PC-3 (cell line): ENCODE measurements around the gene SEPTIN10. TPM values are rescaled to one million over a fixed set of nuclear protein-coding genes. Genes with fewer than 3 reads are reported as not detected.

ENCODE experiments used
- ATAC-seq: fragments of 200-7000 bp; cut with Tn5 transposase; 2 replicates; pipeline ENCODE4 v1.9.1; 2020; ENCODE audit warnings: mild to moderate bottlenecking, moderate library complexity
- BruUV-seq: library from RNA; stranded (reverse); fragments of 400-500 nt; replicated peaks from 2 replicates; lab custom pipeline; 2021; lab: Mats Ljungman, UMichigan
- CTCF ChIA-PET: fragments of 300-600 bp; sonication (Branson Sonifier 250); formaldehyde crosslinking; loops from one replicate; lab custom pipeline; 2022; ENCODE audit warnings: antibody characterized with exemption; lab: Charles Lee
- POLR2A ChIA-PET: fragments of 300-600 bp; sonication (Branson Sonifier 250); formaldehyde crosslinking; loops from one replicate; lab custom pipeline; 2022; ENCODE audit warnings: antibody characterized with exemption; ENCODE audit not compliant: unreplicated experiment; lab: Charles Lee
- DNase-seq: peaks from one replicate; pipeline ENCODE4 v3.0.0-alpha.2; 2015
- H2AFZ ChIP-seq: fragments of 300-600 bp; sonication (generic); 2 replicates; pipeline ENCODE4 v1.6.0; 2016; ENCODE audit warnings: antibody characterized with exemption, low read length
- H3F3A ChIP-seq: fragments of 300-600 bp; sonication (generic); one replicate; pipeline ENCODE4 v1.6.0; 2017; ENCODE audit warnings: antibody characterized with exemption, low read length, control low read depth, mild to moderate bottlenecking; ENCODE audit not compliant: unreplicated experiment
- H3K27ac ChIP-seq: fragments of 300-600 bp; sonication (generic); 2 replicates; pipeline ENCODE4 v1.5.1; 2016; ENCODE audit warnings: mild to moderate bottlenecking, low read length
- H3K27me3 ChIP-seq: fragments of 300-600 bp; sonication (generic); 2 replicates; pipeline ENCODE4 v1.6.1; 2016; ENCODE audit warnings: low read length, mixed read lengths
- H3K36me3 ChIP-seq: fragments of 300-600 bp; sonication (generic); 2 replicates; pipeline ENCODE4 v1.6.1; 2016; ENCODE audit warnings: low read depth, mixed run types, low read length, mixed read lengths
- H3K4me1 ChIP-seq: fragments of 300-600 bp; sonication (generic); 2 replicates; pipeline ENCODE4 v1.5.1; 2016; ENCODE audit warnings: low read length; ENCODE audit not compliant: insufficient read depth
- H3K4me2 ChIP-seq: fragments of 300-600 bp; sonication (generic); 2 replicates; pipeline ENCODE4 v1.6.0; 2016; ENCODE audit warnings: low read length
- H3K4me3 ChIP-seq: fragments of 300-600 bp; sonication (generic); 2 replicates; pipeline ENCODE4 v1.5.1; 2016; ENCODE audit warnings: mild to moderate bottlenecking, low read length, mixed read lengths
- H3K79me2 ChIP-seq: fragments of 300-600 bp; sonication (generic); 2 replicates; pipeline ENCODE4 v1.6.1; 2017; ENCODE audit warnings: low read length, mixed read lengths
- H3K9ac ChIP-seq: fragments of 300-600 bp; sonication (generic); 2 replicates; pipeline ENCODE4 v1.6.0; 2016; ENCODE audit warnings: mild to moderate bottlenecking, low read length
- H3K9me2 ChIP-seq: fragments of 300-600 bp; sonication (generic); replicated peaks from 2 replicates; pipeline ENCODE4 v1.6.1; 2016; ENCODE audit warnings: mixed run types, low read length, mixed read lengths
- H3K9me3 ChIP-seq: fragments of 300-600 bp; sonication (generic); 2 replicates; pipeline ENCODE4 v1.6.1; 2016; ENCODE audit warnings: low read length, mixed read lengths
- H4K20me1 ChIP-seq: fragments of 300-600 bp; sonication (generic); 2 replicates; pipeline ENCODE4 v1.6.1; 2016; ENCODE audit warnings: low read length, mixed read lengths
- EZH2 ChIP-seq: fragments of 300-600 bp; sonication (generic); IDR thresholded peaks from one replicate; pipeline ENCODE4 v1.6.1; 2017; ENCODE audit warnings: antibody characterized with exemption, mild to moderate bottlenecking, low read length; ENCODE audit not compliant: unreplicated experiment
- EZH2phosphoT487 ChIP-seq: fragments of 300-600 bp; sonication (generic); IDR thresholded peaks from 2 replicates; pipeline ENCODE4 v1.6.1; 2018; ENCODE audit warnings: mild to moderate bottlenecking, antibody characterized with exemption, low read length, borderline replicate concordance
- intact Hi-C: fragments of 100-400 bp; cut with micrococcal nuclease; formaldehyde crosslinking; loops from 2 replicates; pipeline ENCODE4 v1.9.0; 2023
- total RNA-seq: library from RNA; depleted of rRNA; stranded (reverse); fragments of >200 nt; gene quantifications from 2 replicates; pipeline ENCODE4 v1.2.3, GENCODE V29; 2014
- TF ChIP-seq, protein P1 (sequence below): fragments of 300-600 bp; sonication (generic); conservative IDR thresholded peaks from 2 replicates; pipeline ENCODE4 v1.5.1; 2017; ENCODE audit warnings: antibody characterized with exemption, low read depth, mild to moderate bottlenecking, low read length

SEPTIN10 gene
- total RNA-seq, 1 experiment from 2014 or later: 36.1 TPM

DNA sequence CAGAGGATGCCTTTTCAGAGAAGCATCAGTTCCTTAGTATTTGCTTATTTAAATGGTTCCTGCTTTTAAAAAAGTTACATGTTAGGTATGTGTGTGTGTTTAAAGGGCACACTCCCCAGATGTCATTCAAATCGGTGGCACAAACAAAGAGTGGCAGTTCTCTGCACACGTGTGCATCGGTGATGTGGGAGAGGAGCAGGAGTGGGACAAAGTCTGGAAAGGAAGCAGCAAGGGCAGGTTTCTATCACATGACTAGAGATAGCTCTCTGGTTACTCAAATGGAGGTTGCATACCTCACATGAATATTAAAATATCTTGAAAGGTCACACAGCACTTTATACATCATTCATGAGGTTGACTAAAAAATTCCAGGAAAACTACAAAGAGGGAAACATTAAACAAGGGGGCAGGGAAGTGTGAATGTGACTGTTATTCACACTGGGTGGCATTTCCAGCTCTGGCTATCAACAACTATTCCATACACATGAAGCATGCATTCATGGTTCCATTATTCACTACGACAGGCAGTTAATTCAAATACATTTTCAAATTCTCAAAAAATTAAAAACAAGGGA is 64.7 kb downstream of the SEPTIN10 start:
- Histone ChIP-seq H3K27ac (no peak overlapping the region), H4K20me1 (no peaks in the 10 kb centered on the region), H3K4me2 (no peak overlapping the region), H3K27me3 (no peaks in the 10 kb centered on the region), H3K9ac (no peak overlapping the region), H3K36me3 (0 out of 2 replicates have a peak, but pooled peaks cover 3% of the 10 kb centered on the region), H3F3A (no peaks in the 10 kb centered on the region), H2AFZ (no peak overlapping the region), H3K9me2 (no peaks in the 10 kb centered on the region), H3K79me2 (no peaks in the 10 kb centered on the region), H3K4me3 (no peak overlapping the region), H3K9me3 (no peaks in the 10 kb centered on the region), H3K4me1 (no peaks in the 10 kb centered on the region)
- no peak for ATAC-seq
- TF ChIP-seq, protein P1, sequence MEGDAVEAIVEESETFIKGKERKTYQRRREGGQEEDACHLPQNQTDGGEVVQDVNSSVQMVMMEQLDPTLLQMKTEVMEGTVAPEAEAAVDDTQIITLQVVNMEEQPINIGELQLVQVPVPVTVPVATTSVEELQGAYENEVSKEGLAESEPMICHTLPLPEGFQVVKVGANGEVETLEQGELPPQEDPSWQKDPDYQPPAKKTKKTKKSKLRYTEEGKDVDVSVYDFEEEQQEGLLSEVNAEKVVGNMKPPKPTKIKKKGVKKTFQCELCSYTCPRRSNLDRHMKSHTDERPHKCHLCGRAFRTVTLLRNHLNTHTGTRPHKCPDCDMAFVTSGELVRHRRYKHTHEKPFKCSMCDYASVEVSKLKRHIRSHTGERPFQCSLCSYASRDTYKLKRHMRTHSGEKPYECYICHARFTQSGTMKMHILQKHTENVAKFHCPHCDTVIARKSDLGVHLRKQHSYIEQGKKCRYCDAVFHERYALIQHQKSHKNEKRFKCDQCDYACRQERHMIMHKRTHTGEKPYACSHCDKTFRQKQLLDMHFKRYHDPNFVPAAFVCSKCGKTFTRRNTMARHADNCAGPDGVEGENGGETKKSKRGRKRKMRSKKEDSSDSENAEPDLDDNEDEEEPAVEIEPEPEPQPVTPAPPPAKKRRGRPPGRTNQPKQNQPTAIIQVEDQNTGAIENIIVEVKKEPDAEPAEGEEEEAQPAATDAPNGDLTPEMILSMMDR: no peak
- TF ChIP-seq EZH2: no peak
- no peak for TF ChIP-seq EZH2phosphoT487
- ChIA-PET POLR2A (no interaction called here), CTCF (interaction anchor here (0.6 kb wide), 2 partner anchors 38 to 48 kb away, joined by 8 to 9 read pairs; no protein-coding TSS in a partner anchor)
- intact Hi-C loops: no loop called here
- BruUV-seq: no TSS peak
- DNase-seq: no peak

DNA sequence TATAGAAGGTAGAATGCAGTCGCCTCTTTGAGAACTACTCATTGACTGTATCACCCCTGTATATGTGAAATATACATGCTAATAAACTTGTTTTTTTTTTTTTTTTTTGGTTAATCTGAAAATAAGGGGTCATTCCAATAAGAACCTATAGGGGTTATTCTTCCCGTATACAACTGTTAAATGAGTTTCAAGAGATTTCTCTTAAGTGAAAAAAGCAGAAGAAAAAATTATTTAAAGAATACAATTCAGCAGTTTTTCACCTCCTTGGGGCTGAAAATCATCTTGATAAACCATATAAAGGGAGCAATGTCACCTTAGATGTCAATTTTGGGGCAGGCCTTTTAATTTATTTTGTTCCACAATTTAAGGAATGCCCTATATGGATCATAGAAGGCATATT is 66.5 kb downstream of the SEPTIN10 start:
- H4K20me1 ChIP-seq: no peaks in the 10 kb centered on the region
- no peaks in the 10 kb centered on the region for H3K27me3 ChIP-seq
- no peak for TF ChIP-seq EZH2
- TF ChIP-seq EZH2phosphoT487: no peak
- TF ChIP-seq, protein P1: 0 out of 2 replicates have a peak, but pooled peaks have one; percentile 24
- H3F3A ChIP-seq: no peaks in the 10 kb centered on the region
- H3K4me1 ChIP-seq: no peaks in the 10 kb centered on the region
- BruUV-seq: no TSS peak
- ATAC-seq (no peak), DNase-seq (no peak)
- no peaks in the 10 kb centered on the region for H3K79me2 ChIP-seq
- H3K36me3 ChIP-seq: no peaks in the 10 kb centered on the region
- H3K4me2 ChIP-seq: no peak overlapping the region
- CTCF ChIA-PET: interaction anchor here (0.7 to 1.9 kb wide), 2 partner anchors 116 to 169 kb away, joined by 6 to 20 read pairs; no protein-coding TSS in a partner anchor
- H3K9ac ChIP-seq: no peak overlapping the region
- POLR2A ChIA-PET: interaction anchor here (0.7 kb wide), 1 partner anchor 67 kb away, joined by 5 read pairs; the partner anchor contains the start of genes SEPTIN10 and SOWAHC
- no peak overlapping the region for H3K27ac ChIP-seq
- no peaks in the 10 kb centered on the region for H3K9me2 ChIP-seq
- intact Hi-C loops: no loop called here
- H3K4me3 ChIP-seq: no peak overlapping the region
- H3K9me3 ChIP-seq: no peaks in the 10 kb centered on the region
- H2AFZ ChIP-seq: no peak overlapping the region
